ENCODE measurements around the gene SMAD7. TPM values are rescaled to one million over a fixed set of nuclear protein-coding genes. Genes with fewer than 3 reads are reported as not detected.

The SMAD7 gene
- total RNA-seq, 1 donor from 2014 or later = 77.6 TPM

DNA sequence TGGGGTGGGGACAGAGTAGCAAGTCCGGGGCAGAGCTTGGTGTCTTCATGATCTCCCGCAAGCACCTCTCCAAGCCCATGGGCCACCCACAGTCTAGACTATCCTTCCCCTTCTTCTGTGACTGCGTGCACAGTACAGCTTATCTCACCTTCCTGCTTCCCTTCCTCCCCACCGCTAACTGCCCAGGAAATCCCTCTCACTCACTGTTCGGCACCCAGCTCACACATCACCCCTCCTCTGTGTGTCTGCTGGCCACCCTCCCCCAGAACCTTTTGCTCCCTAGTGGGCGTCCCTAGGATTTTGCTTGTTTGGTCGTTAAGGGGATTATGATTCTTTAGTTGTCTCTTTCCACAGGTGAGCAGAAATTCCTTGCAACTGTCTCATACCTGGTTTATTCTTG lies 31.5 kb upstream of the SMAD7 start:
- TF ChIP-seq, protein P1, sequence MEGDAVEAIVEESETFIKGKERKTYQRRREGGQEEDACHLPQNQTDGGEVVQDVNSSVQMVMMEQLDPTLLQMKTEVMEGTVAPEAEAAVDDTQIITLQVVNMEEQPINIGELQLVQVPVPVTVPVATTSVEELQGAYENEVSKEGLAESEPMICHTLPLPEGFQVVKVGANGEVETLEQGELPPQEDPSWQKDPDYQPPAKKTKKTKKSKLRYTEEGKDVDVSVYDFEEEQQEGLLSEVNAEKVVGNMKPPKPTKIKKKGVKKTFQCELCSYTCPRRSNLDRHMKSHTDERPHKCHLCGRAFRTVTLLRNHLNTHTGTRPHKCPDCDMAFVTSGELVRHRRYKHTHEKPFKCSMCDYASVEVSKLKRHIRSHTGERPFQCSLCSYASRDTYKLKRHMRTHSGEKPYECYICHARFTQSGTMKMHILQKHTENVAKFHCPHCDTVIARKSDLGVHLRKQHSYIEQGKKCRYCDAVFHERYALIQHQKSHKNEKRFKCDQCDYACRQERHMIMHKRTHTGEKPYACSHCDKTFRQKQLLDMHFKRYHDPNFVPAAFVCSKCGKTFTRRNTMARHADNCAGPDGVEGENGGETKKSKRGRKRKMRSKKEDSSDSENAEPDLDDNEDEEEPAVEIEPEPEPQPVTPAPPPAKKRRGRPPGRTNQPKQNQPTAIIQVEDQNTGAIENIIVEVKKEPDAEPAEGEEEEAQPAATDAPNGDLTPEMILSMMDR (IDR thresholded peaks at IDR 0.05; ENCODE audit: unreplicated experiment) = no peak
- Mint-ChIP-seq H3K4me3 (no peak overlapping the region), H3K4me1 (peaks cover 41% of the 10 kb centered on the region), H3K9me3 (no peaks in the 10 kb centered on the region), H3K27ac (peak overlapping the region; percentile 57), H3K36me3 (no peaks in the 10 kb centered on the region), H3K27me3 (ENCODE audit: low read depth) (no peaks in the 10 kb centered on the region)
- DNase-seq (ENCODE audit: low spot score in 2 of 2, unreplicated experiment in 2 of 2) = no peak

GRCh38 chr18:48979944-48980890 lies 29.5 kb upstream of the SMAD7 start:
- no peaks in the 10 kb centered on the region for H3K27me3 Mint-ChIP-seq (ENCODE audit: low read depth)
- peaks cover 44% of the 10 kb centered on the region for H3K4me1 Mint-ChIP-seq

GRCh38 chr18:48977914-48978313 lies 27.1 kb upstream of the SMAD7 start:
- H3K27ac Mint-ChIP-seq = no peak overlapping the region
- H3K27me3 Mint-ChIP-seq (ENCODE audit: low read depth) = no peaks in the 10 kb centered on the region
- H3K4me3 Mint-ChIP-seq = no peak overlapping the region

More at GRCh38 chr18:48979944-48980890, 29.5 kb upstream of the SMAD7 start:
- DNase-seq (ENCODE audit: low spot score in 2 of 2, unreplicated experiment in 2 of 2) = no peak
- TF ChIP-seq, protein P1 (IDR thresholded peaks at IDR 0.05; ENCODE audit: unreplicated experiment) = no peak
- H3K4me3 Mint-ChIP-seq = no peak overlapping the region
- H3K27ac Mint-ChIP-seq = peak overlapping the region; percentile 85
- no peaks in the 10 kb centered on the region for H3K36me3 Mint-ChIP-seq
- H3K9me3 Mint-ChIP-seq = no peaks in the 10 kb centered on the region

GRCh38 chr18:48975817-48976649 lies 25.3 kb upstream of the SMAD7 start:
- Mint-ChIP-seq H3K36me3 (no peaks in the 10 kb centered on the region), H3K27ac (peak overlapping the region; percentile 89), H3K4me1 (peaks cover 44% of the 10 kb centered on the region), H3K4me3 (peak overlapping the region; percentile 82), H3K9me3 (no peaks in the 10 kb centered on the region), H3K27me3 (ENCODE audit: low read depth) (no peaks in the 10 kb centered on the region)
- peak; percentile 54 to 69 for DNase-seq (ENCODE audit: low spot score in 2 of 2, unreplicated experiment in 2 of 2)
- TF ChIP-seq, protein P1 (IDR thresholded peaks at IDR 0.05; ENCODE audit: unreplicated experiment) = no peak

More at GRCh38 chr18:48977914-48978313, 27.1 kb upstream of the SMAD7 start:
- DNase-seq (ENCODE audit: low spot score in 2 of 2, unreplicated experiment in 2 of 2) = no peak
- TF ChIP-seq, protein P1 (IDR thresholded peaks at IDR 0.05; ENCODE audit: unreplicated experiment) = no peak
- no peaks in the 10 kb centered on the region for H3K9me3 Mint-ChIP-seq
- peaks cover 49% of the 10 kb centered on the region for H3K4me1 Mint-ChIP-seq
- H3K36me3 Mint-ChIP-seq = no peaks in the 10 kb centered on the region

DNA sequence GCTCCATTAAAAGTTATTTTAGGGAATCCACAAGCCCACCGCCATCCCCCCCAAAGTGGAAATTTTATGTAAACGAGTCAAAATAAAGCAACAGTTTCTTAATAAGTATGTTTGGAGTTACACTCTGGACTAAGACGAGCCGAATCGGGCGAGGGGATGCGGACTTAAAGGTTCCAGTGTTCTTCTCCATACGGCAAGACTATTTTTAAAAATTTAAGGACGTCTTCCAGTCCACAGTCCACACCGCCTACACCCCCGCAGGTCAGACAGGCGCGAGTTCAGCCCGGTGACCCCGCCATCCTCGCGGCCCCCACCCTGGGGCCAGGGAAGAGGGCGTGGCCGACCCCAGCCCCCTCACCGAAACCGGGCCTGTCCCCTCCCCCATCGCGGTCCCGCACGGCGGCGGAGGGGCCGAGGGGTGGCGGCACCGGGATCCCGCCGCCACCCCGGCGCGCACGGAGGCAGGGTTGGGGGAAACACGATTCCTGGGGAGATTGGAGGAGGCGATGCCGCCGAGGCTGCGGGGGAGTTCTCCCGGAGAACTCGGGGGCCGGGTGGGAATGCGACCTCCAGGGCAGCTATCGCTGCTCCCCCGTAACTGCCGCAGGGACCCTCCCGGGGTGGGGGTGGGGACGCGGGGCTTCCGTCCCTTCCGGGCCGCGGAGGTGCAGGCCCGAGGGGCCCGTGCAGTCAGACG lies 24.5 kb upstream of the SMAD7 start:
- Mint-ChIP-seq H3K4me1 (peaks cover 41% of the 10 kb centered on the region), H3K36me3 (no peaks in the 10 kb centered on the region), H3K4me3 (peak overlapping the region; percentile 82), H3K27ac (peak overlapping the region; percentile 92), H3K27me3 (ENCODE audit: low read depth) (no peaks in the 10 kb centered on the region), H3K9me3 (no peaks in the 10 kb centered on the region)
- TF ChIP-seq, protein P1 (IDR thresholded peaks at IDR 0.05; ENCODE audit: unreplicated experiment) = no peak
- no peak for DNase-seq (ENCODE audit: low spot score in 2 of 2, unreplicated experiment in 2 of 2)

Data from mesothelial cell of epicardium (in vitro differentiated cells).